ENCODE data around the gene DSG1. TPM values are rescaled to one million over a fixed set of nuclear protein-coding genes. Genes with fewer than 3 reads are reported as not detected.

The DSG1 gene
- total RNA-seq, 1 experiment from 2014 or later, result not detected

- no peak for DNase-seq
- H3K4me3 Mint-ChIP-seq (ENCODE audit: unreplicated experiment), result no peak overlapping the region
- ChIA-PET POLR2A (no interaction called here), CTCF (no interaction called here)
- no peaks in the 10 kb centered on the region for H3K36me3 Mint-ChIP-seq (ENCODE audit: insufficient read depth, unreplicated experiment)
- no peak overlapping the region for H3K4me3 ChIP-seq (ENCODE audit: low read depth, low read length)
- H3K27me3 ChIP-seq (replicated peaks; ENCODE audit: control insufficient read depth, insufficient read depth, low read length), result no peaks in the 10 kb centered on the region
- TF ChIP-seq CTCF (IDR thresholded peaks at IDR 0.05; ENCODE audit: insufficient read depth in 1 of 2, low read depth in 1 of 2, low read length in 1 of 2, severe bottlenecking in 1 of 2, unreplicated experiment in 1 of 2), result no peak
- intact Hi-C loops (cut with micrococcal nuclease; ENCODE audit: unreplicated experiment), result no loop called here
- H3K9me3 ChIP-seq, result no peaks in the 10 kb centered on the region
- H3K27ac Mint-ChIP-seq (ENCODE audit: unreplicated experiment), result no peak overlapping the region
- peaks cover 15% of the 10 kb centered on the region for H3K4me1 Mint-ChIP-seq (ENCODE audit: low read depth, unreplicated experiment)
- no peaks in the 10 kb centered on the region for H3K9me3 Mint-ChIP-seq (ENCODE audit: unreplicated experiment)
- no peaks in the 10 kb centered on the region for H3K27me3 Mint-ChIP-seq (ENCODE audit: insufficient read depth, unreplicated experiment)
- peaks cover 10% of the 10 kb centered on the region for H3K4me1 ChIP-seq
- no TSS peak for BruUV-seq (replicated peaks)
- no peaks in the 10 kb centered on the region for H3K36me3 ChIP-seq (ENCODE audit: control insufficient read depth, insufficient read depth, low read length)
Observed at GRCh38 chr18:31297248-31297647, 20.7 kb upstream of the DSG1 start.

GRCh38 chr18:31301201-31301655, 16.7 kb upstream of the DSG1 start:
- CTCF ChIA-PET, result no interaction called here
- H3K27me3 Mint-ChIP-seq (ENCODE audit: insufficient read depth, unreplicated experiment), result no peaks in the 10 kb centered on the region
- TF ChIP-seq CTCF (IDR thresholded peaks at IDR 0.05; ENCODE audit: insufficient read depth in 1 of 2, low read depth in 1 of 2, low read length in 1 of 2, severe bottlenecking in 1 of 2, unreplicated experiment in 1 of 2), result no peak
- H3K36me3 ChIP-seq (ENCODE audit: control insufficient read depth, insufficient read depth, low read length), result no peaks in the 10 kb centered on the region
- no peaks in the 10 kb centered on the region for H3K27me3 ChIP-seq (replicated peaks; ENCODE audit: control insufficient read depth, insufficient read depth, low read length)
- H3K27ac Mint-ChIP-seq (ENCODE audit: unreplicated experiment), result no peak overlapping the region
- BruUV-seq (replicated peaks), result no TSS peak
- DNase-seq, result peak; percentile 4 to 30
- peaks cover 31% of the 10 kb centered on the region for H3K4me1 Mint-ChIP-seq (ENCODE audit: low read depth, unreplicated experiment)
- intact Hi-C loops (cut with micrococcal nuclease; ENCODE audit: unreplicated experiment), result no loop called here
- peaks cover 10% of the 10 kb centered on the region for H3K4me1 ChIP-seq
- no peak overlapping the region for H3K4me3 ChIP-seq (ENCODE audit: low read depth, low read length)
- H3K36me3 Mint-ChIP-seq (ENCODE audit: insufficient read depth, unreplicated experiment), result no peaks in the 10 kb centered on the region
- H3K9me3 Mint-ChIP-seq (ENCODE audit: unreplicated experiment), result no peaks in the 10 kb centered on the region
- no peaks in the 10 kb centered on the region for H3K9me3 ChIP-seq
- no peak overlapping the region for H3K4me3 Mint-ChIP-seq (ENCODE audit: unreplicated experiment)
- POLR2A ChIA-PET, result no interaction called here

GRCh38 chr18:31302991-31303390, 15.0 kb upstream of the DSG1 start:
- peak in 1 of 2 experiments; percentile 3 for DNase-seq
- intact Hi-C loops (cut with micrococcal nuclease; ENCODE audit: unreplicated experiment), result no loop called here
- no TSS peak for BruUV-seq (replicated peaks)
- TF ChIP-seq CTCF (IDR thresholded peaks at IDR 0.05; ENCODE audit: insufficient read depth in 1 of 2, low read depth in 1 of 2, low read length in 1 of 2, severe bottlenecking in 1 of 2, unreplicated experiment in 1 of 2), result no peak
- Histone ChIP-seq H3K9me3 (no peaks in the 10 kb centered on the region), H3K4me1 (peaks cover 10% of the 10 kb centered on the region), H3K36me3 (ENCODE audit: control insufficient read depth, insufficient read depth, low read length) (no peaks in the 10 kb centered on the region), H3K4me3 (ENCODE audit: low read depth, low read length) (no peak overlapping the region), H3K27me3 (replicated peaks; ENCODE audit: control insufficient read depth, insufficient read depth, low read length) (no peaks in the 10 kb centered on the region)
- CTCF ChIA-PET, result no interaction called here
- no peaks in the 10 kb centered on the region for H3K9me3 Mint-ChIP-seq (ENCODE audit: unreplicated experiment)
- H3K27ac Mint-ChIP-seq (ENCODE audit: unreplicated experiment), result no peak overlapping the region
- H3K27me3 Mint-ChIP-seq (ENCODE audit: insufficient read depth, unreplicated experiment), result no peaks in the 10 kb centered on the region
- POLR2A ChIA-PET, result no interaction called here
- no peaks in the 10 kb centered on the region for H3K36me3 Mint-ChIP-seq (ENCODE audit: insufficient read depth, unreplicated experiment)
- H3K4me1 Mint-ChIP-seq (ENCODE audit: low read depth, unreplicated experiment), result peaks cover 31% of the 10 kb centered on the region
- no peak overlapping the region for H3K4me3 Mint-ChIP-seq (ENCODE audit: unreplicated experiment)

Data from Caco-2 (cell line).